WTC11 (cell line): Measurements from ENCODE around the gene PXYLP1. TPM values are rescaled to one million over a fixed set of nuclear protein-coding genes. Genes with fewer than 3 reads are reported as not detected.

Experiments used
- ATAC-seq: fragments of 200-7000 bp; cut with Tn5 transposase; 2 replicates; pipeline ENCODE4 v1.10.0; 2021; ENCODE audit warnings: mild to moderate bottlenecking, moderate library complexity
- CTCF ChIA-PET: fragments of 300-600 bp; sonication (Branson Sonifier 250); formaldehyde crosslinking; loops from one replicate; lab custom pipeline; 2021; ENCODE audit warnings: antibody characterized with exemption; lab: Charles Lee
- POLR2A ChIA-PET: fragments of 350-600 bp; sonication (Branson Sonifier 250); formaldehyde crosslinking; loops from one replicate; lab custom pipeline; 2021; ENCODE audit warnings: antibody characterized with exemption; lab: Charles Lee
- DNase-seq: peaks from one replicate; pipeline ENCODE4 v3.0.0; 2021; ENCODE audit warnings: low spot score
- H3K27ac Mint-ChIP-seq: 2 replicates; pipeline ENCODE4 v1.8.0; 2021; ENCODE audit warnings: mixed read lengths
- H3K27me3 Mint-ChIP-seq: 2 replicates; pipeline ENCODE4 v1.8.0; 2021; ENCODE audit warnings: low read depth, mild to moderate bottlenecking, moderate library complexity, mixed read lengths
- H3K36me3 Mint-ChIP-seq: 2 replicates; pipeline ENCODE4 v1.8.0; 2021; ENCODE audit warnings: mixed read lengths
- H3K4me1 Mint-ChIP-seq: 2 replicates; pipeline ENCODE4 v1.8.0; 2022; ENCODE audit warnings: mixed read lengths
- H3K4me3 Mint-ChIP-seq: 2 replicates; pipeline ENCODE4 v1.8.0; 2021; ENCODE audit warnings: mild to moderate bottlenecking, moderate library complexity, mixed read lengths
- H3K9me3 Mint-ChIP-seq: 2 replicates; pipeline ENCODE4 v1.8.0; 2021; ENCODE audit warnings: mixed read lengths
- ATF3 ChIP-seq: sonication (generic); formaldehyde crosslinking; conservative IDR thresholded peaks from 2 replicates; pipeline ENCODE4 v1.8.1; 2022; ENCODE audit warnings: mild to moderate bottlenecking, missing genetic modification reagents
- CREM ChIP-seq: sonication (generic); formaldehyde crosslinking; IDR thresholded peaks from 2 replicates; pipeline ENCODE4 v1.8.1; 2022; ENCODE audit warnings: mild to moderate bottlenecking, missing genetic modification reagents, moderate library complexity
- E2F5 ChIP-seq: sonication (generic); formaldehyde crosslinking; IDR thresholded peaks from 2 replicates; pipeline ENCODE4 v1.8.1; 2022; ENCODE audit warnings: mild to moderate bottlenecking, moderate library complexity, missing genetic modification reagents
- EMX1 ChIP-seq: fragments of 250-450 bp; sonication (Bioruptor Pico); IDR thresholded peaks from 2 replicates; pipeline ENCODE4 v1.8.0; 2021; ENCODE audit warnings: mild to moderate bottlenecking
- FOXJ3 ChIP-seq: sonication (generic); formaldehyde crosslinking; IDR thresholded peaks from 2 replicates; pipeline ENCODE4 v1.9.0; 2021; ENCODE audit warnings: missing genetic modification reagents, mild to moderate bottlenecking, borderline replicate concordance
- GRHL2 ChIP-seq: fragments of 250-450 bp; sonication (Bioruptor Pico); IDR thresholded peaks from 2 replicates; pipeline ENCODE4 v1.8.0; 2022; ENCODE audit warnings: mild to moderate bottlenecking, moderate library complexity; ENCODE audit not compliant: insufficient replicate concordance, severe bottlenecking
- HMGA2 ChIP-seq: fragments of 250-450 bp; sonication (Bioruptor Pico); IDR thresholded peaks from 2 replicates; pipeline ENCODE4 v1.4.0; 2021; ENCODE audit warnings: mild to moderate bottlenecking, moderate library complexity
- NFATC4 ChIP-seq: fragments of 250-450 bp; sonication (Bioruptor Pico); IDR thresholded peaks from 2 replicates; pipeline ENCODE4 v1.9.0; 2021; ENCODE audit warnings: mild to moderate bottlenecking
- NFYB ChIP-seq: sonication (generic); formaldehyde crosslinking; conservative IDR thresholded peaks from 2 replicates; pipeline ENCODE4 v1.8.0; 2022; ENCODE audit warnings: low read depth, missing genetic modification reagents
- NR3C1 ChIP-seq: sonication (generic); formaldehyde crosslinking; conservative IDR thresholded peaks from 2 replicates; pipeline ENCODE4 v1.8.1; 2023; ENCODE audit warnings: low read depth, mild to moderate bottlenecking, missing genetic modification reagents
- SOX15 ChIP-seq: fragments of 250-450 bp; sonication (Bioruptor Pico); IDR thresholded peaks from 2 replicates; pipeline ENCODE4 v1.9.0; 2021; ENCODE audit warnings: mild to moderate bottlenecking
- STAT6 ChIP-seq: sonication (generic); formaldehyde crosslinking; conservative IDR thresholded peaks from 2 replicates; pipeline ENCODE4 v1.8.1; 2023; ENCODE audit warnings: mild to moderate bottlenecking, low read depth, missing genetic modification reagents, moderate library complexity
- ZNF232 ChIP-seq: sonication (generic); formaldehyde crosslinking; IDR thresholded peaks from 2 replicates; pipeline ENCODE4 v1.8.0; 2022; ENCODE audit warnings: mild to moderate bottlenecking, missing genetic modification reagents
- ZNF425 ChIP-seq: fragments of 250-450 bp; sonication (Bioruptor Pico); conservative IDR thresholded peaks from 2 replicates; pipeline ENCODE4 v1.9.0; 2021; ENCODE audit warnings: mild to moderate bottlenecking
- total RNA-seq: library from RNA; stranded (reverse); gene quantifications from 3 replicates; pipeline ENCODE4 v1.2.3, GENCODE V29; 2021
- TF ChIP-seq, protein P1 (sequence below): fragments of 250-450 bp; sonication (Bioruptor Pico); IDR thresholded peaks from 2 replicates; pipeline ENCODE4 v2.1.2; 2022; ENCODE audit warnings: mild to moderate bottlenecking, moderate library complexity
- TF ChIP-seq, protein P2 (sequence below): sonication (generic); formaldehyde crosslinking; IDR thresholded peaks from 2 replicates; pipeline ENCODE4 v1.8.0; 2023; ENCODE audit warnings: missing genetic modification reagents
- TF ChIP-seq, protein P3 (sequence below): fragments of 200-600 bp; IDR thresholded peaks from 2 replicates; pipeline ENCODE4 v1.8.0; 2022; ENCODE audit warnings: antibody characterized with exemption
- TF ChIP-seq, protein P4 (sequence below): fragments of 250-450 bp; sonication (Bioruptor Pico); IDR thresholded peaks from 2 replicates; pipeline ENCODE4 v1.9.0; 2021; ENCODE audit warnings: mild to moderate bottlenecking

The PXYLP1 gene
- total RNA-seq, 1 experiment from 2014 or later, result 20.1 TPM

GRCh38 chr3:141294301-141294700, 62.7 kb downstream of the PXYLP1 start:
- ChIA-PET POLR2A (no interaction called here), CTCF (no interaction called here)
- no peaks in the 10 kb centered on the region for H3K4me1 Mint-ChIP-seq
- H3K36me3 Mint-ChIP-seq, result peaks cover 6% of the 10 kb centered on the region; the same call in 1 of the 2 replicates
- no peak for TF ChIP-seq HMGA2 (CRISPR knock-in tag)
- TF ChIP-seq NFATC4 (CRISPR knock-in tag), result no peak
- TF ChIP-seq SOX15 (CRISPR knock-in tag), result no peak
- no peak for TF ChIP-seq GRHL2 (CRISPR knock-in tag)
- TF ChIP-seq EMX1 (CRISPR knock-in tag), result no peak
- TF ChIP-seq ZNF232 (CRISPR knock-in tag), result no peak
- TF ChIP-seq, protein P1, sequence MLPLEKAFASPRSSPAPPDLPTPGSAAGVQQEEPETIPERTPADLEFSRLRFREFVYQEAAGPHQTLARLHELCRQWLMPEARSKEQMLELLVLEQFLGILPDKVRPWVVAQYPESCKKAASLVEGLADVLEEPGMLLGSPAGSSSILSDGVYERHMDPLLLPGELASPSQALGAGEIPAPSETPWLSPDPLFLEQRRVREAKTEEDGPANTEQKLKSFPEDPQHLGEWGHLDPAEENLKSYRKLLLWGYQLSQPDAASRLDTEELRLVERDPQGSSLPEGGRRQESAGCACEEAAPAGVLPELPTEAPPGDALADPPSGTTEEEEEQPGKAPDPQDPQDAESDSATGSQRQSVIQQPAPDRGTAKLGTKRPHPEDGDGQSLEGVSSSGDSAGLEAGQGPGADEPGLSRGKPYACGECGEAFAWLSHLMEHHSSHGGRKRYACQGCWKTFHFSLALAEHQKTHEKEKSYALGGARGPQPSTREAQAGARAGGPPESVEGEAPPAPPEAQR (CRISPR knock-in tag), result no peak
- TF ChIP-seq, protein P2, sequence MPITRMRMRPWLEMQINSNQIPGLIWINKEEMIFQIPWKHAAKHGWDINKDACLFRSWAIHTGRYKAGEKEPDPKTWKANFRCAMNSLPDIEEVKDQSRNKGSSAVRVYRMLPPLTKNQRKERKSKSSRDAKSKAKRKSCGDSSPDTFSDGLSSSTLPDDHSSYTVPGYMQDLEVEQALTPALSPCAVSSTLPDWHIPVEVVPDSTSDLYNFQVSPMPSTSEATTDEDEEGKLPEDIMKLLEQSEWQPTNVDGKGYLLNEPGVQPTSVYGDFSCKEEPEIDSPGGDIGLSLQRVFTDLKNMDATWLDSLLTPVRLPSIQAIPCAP (CRISPR knock-in tag), result no peak
- TF ChIP-seq ZNF425 (CRISPR knock-in tag), result no peak
- no peak for TF ChIP-seq NR3C1 (CRISPR knock-in tag)
- TF ChIP-seq, protein P3, sequence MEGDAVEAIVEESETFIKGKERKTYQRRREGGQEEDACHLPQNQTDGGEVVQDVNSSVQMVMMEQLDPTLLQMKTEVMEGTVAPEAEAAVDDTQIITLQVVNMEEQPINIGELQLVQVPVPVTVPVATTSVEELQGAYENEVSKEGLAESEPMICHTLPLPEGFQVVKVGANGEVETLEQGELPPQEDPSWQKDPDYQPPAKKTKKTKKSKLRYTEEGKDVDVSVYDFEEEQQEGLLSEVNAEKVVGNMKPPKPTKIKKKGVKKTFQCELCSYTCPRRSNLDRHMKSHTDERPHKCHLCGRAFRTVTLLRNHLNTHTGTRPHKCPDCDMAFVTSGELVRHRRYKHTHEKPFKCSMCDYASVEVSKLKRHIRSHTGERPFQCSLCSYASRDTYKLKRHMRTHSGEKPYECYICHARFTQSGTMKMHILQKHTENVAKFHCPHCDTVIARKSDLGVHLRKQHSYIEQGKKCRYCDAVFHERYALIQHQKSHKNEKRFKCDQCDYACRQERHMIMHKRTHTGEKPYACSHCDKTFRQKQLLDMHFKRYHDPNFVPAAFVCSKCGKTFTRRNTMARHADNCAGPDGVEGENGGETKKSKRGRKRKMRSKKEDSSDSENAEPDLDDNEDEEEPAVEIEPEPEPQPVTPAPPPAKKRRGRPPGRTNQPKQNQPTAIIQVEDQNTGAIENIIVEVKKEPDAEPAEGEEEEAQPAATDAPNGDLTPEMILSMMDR, result no peak
- no peak for TF ChIP-seq STAT6
- TF ChIP-seq FOXJ3 (CRISPR knock-in tag), result no peak
- H3K27ac Mint-ChIP-seq, result no peak overlapping the region
- no peak overlapping the region for H3K4me3 Mint-ChIP-seq
- H3K9me3 Mint-ChIP-seq, result no peaks in the 10 kb centered on the region
- peaks cover 4% of the 10 kb centered on the region; the same call in 1 of the 2 replicates for H3K27me3 Mint-ChIP-seq
- ATAC-seq (no peak), DNase-seq (no peak)

DNA sequence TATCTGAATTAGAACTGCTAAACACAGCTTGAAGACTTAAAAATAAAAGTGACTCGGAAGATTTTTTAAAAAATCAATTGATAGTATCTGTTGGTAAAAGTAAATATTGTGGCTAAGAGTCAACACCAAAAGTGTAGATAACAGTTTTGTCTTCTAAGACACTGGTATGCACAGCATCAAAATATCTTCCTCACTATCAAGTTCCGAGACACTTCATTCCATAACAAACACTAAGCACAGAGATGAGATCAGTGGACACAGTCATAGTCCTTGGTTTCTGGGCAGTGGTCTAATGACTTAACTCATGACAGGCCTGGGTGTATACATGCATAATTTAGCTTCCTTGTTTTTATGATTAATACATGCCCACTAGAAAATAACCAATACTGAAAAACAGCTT, 63.2 kb downstream of the PXYLP1 start:
- peaks cover 4% of the 10 kb centered on the region; the same call in 1 of the 2 replicates for H3K27me3 Mint-ChIP-seq
- no peak for DNase-seq
- H3K4me1 Mint-ChIP-seq, result no peaks in the 10 kb centered on the region
- H3K9me3 Mint-ChIP-seq, result no peaks in the 10 kb centered on the region
- ATAC-seq, result no peak
- peaks cover 6% of the 10 kb centered on the region; the same call in 1 of the 2 replicates for H3K36me3 Mint-ChIP-seq
- CTCF ChIA-PET, result interaction anchor here (1.2 kb wide), 1 partner anchor 160 kb away, joined by 3 read pairs; no protein-coding TSS in a partner anchor
- no peak overlapping the region for H3K27ac Mint-ChIP-seq
- H3K4me3 Mint-ChIP-seq, result no peak overlapping the region
- POLR2A ChIA-PET, result no interaction called here
- TF ChIP-seq NFYB (CRISPR knock-in tag) (no peak), NR3C1 (CRISPR knock-in tag) (no peak), ATF3 (CRISPR knock-in tag) (no peak), CREM (no peak), E2F5 (CRISPR knock-in tag) (no peak)
- TF ChIP-seq, protein P4, sequence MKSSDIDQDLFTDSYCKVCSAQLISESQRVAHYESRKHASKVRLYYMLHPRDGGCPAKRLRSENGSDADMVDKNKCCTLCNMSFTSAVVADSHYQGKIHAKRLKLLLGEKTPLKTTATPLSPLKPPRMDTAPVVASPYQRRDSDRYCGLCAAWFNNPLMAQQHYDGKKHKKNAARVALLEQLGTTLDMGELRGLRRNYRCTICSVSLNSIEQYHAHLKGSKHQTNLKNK (CRISPR knock-in tag), result no peak
- TF ChIP-seq, protein P2 (CRISPR knock-in tag), result no peak
- TF ChIP-seq, protein P3, result no peak
